Smooth muscle cell (in vitro differentiated cells): ENCODE data around the gene SPTBN1. TPM values are rescaled to one million over a fixed set of nuclear protein-coding genes. Genes with fewer than 3 reads are reported as not detected.

Source experiments
- DNase-seq: peaks from one replicate; lab custom pipeline; 2025; ENCODE audit not compliant: unreplicated experiment; lab: John Stamatoyannopoulos, UW
- H2AFZ ChIP-seq: fragments of 200-600 bp; sonication (generic); 2 replicates; pipeline ENCODE4 v1.6.0; 2016; ENCODE audit warnings: antibody characterized with exemption, low read depth, mild to moderate bottlenecking
- H3F3A ChIP-seq: fragments of 200-600 bp; sonication (generic); 2 replicates; pipeline ENCODE4 v1.6.0; 2017; ENCODE audit warnings: antibody characterized with exemption, low read depth
- H3K27ac ChIP-seq: fragments of 200-600 bp; sonication (generic); 2 replicates; pipeline ENCODE4 v1.5.1; 2016; ENCODE audit warnings: low read depth, mild to moderate bottlenecking
- H3K27me3 ChIP-seq: fragments of 200-600 bp; sonication (generic); 2 replicates; pipeline ENCODE4 v1.6.1; 2016; ENCODE audit warnings: low read depth, mild to moderate bottlenecking
- H3K36me3 ChIP-seq: fragments of 200-600 bp; sonication (generic); 2 replicates; pipeline ENCODE4 v1.5.1; 2016; ENCODE audit warnings: low read depth
- H3K4me1 ChIP-seq: fragments of 200-600 bp; sonication (generic); 2 replicates; pipeline ENCODE4 v1.5.1; 2016; ENCODE audit warnings: low read depth
- H3K4me2 ChIP-seq: fragments of 200-600 bp; sonication (generic); 2 replicates; pipeline ENCODE4 v1.6.0; 2016; ENCODE audit warnings: mild to moderate bottlenecking
- H3K4me3 ChIP-seq: fragments of 200-600 bp; sonication (generic); 2 replicates; pipeline ENCODE4 v1.5.1; 2016; ENCODE audit warnings: mild to moderate bottlenecking
- H3K79me2 ChIP-seq: fragments of 200-600 bp; sonication (generic); 2 replicates; pipeline ENCODE4 v1.6.0; 2016; ENCODE audit warnings: low read depth, mild to moderate bottlenecking
- H3K9ac ChIP-seq: fragments of 200-600 bp; sonication (generic); 2 replicates; pipeline ENCODE4 v1.6.0; 2016; ENCODE audit warnings: low read depth
- H3K9me3 ChIP-seq: fragments of 200-600 bp; sonication (generic); replicated peaks from 2 replicates; pipeline ENCODE4 v1.5.1; 2016; ENCODE audit warnings: low read depth
- H4K20me1 ChIP-seq: fragments of 200-600 bp; sonication (generic); 2 replicates; pipeline ENCODE4 v1.6.0; 2016; ENCODE audit warnings: low read depth
- CTCF ChIP-seq: fragments of 200-600 bp; sonication (generic); IDR thresholded peaks from 2 replicates; pipeline ENCODE4 v1.5.1; 2017; ENCODE audit warnings: borderline replicate concordance, mild to moderate bottlenecking, antibody characterized with exemption; ENCODE audit not compliant: insufficient read depth, poor library complexity, severe bottlenecking
- WGBS: methylation state at CpG from one replicate; pipeline ENCODE4 v1.1.7; 2016; ENCODE audit warnings: low lambda C conversion rate; 5-methylcytosine and 5-hydroxymethylcytosine counted together
- polyA plus RNA-seq: library from polyadenylated mRNA; unstranded; fragments of >200 nt; fragmentation: Nextera tagmentation; extraction: Ambion mirVana; gene quantifications from 2 replicates; pipeline ENCODE4 v1.2.1, GENCODE V29; 2016
- total RNA-seq: library from RNA; depleted of rRNA; stranded (reverse); fragments of >200 nt; gene quantifications from 2 replicates; pipeline ENCODE4 v1.2.3, GENCODE V29; 2014

Gene SPTBN1
- total and polyA plus RNA-seq, 2 experiments from 2014 or later, result 78.7 to 186 TPM

DNA sequence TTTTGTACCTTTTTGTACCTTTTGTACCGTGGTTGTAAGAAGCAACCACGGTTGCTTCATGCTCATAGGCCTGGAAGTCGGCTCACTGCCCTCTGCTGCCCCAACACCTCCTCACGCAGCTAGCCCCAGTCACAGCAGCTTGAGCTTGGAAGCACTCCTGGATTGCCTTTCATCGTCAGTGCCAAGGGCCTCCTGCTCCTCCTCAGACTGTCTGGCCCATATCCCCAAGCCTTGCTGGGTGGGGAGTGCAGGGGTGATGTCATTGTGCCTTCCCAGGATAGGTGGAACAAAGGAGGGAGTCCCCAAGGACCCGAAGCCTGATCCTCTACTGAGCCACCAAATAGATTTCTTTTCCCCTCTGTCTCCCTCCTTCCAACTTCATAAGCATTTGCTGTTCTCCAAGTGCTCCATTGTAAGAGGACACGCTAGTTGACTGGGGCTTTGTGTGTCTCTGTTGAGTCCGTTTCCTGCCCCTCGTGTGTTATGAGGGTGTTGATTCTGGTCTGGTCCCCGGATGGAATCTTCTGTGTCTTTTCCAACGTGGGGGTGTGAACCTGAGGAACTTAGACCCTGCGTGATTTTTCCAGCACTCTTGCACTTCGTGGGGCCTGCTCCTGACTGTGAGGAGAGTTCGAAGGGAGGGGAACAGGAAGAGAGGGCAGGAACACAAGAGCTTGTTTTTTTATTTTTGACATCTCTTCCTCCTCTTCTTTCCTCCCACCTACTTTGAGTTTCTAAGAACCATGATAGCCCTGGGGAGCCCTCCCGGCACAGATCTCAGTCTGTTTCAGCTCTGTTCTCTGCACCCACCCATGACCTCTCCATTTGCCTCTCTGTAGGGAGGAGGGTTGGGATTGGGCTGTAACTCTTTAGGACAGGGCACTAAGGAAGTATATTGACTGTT lies 140.1 kb downstream of the SPTBN1 start:
- Histone ChIP-seq H3K27me3 (no peaks in the 10 kb centered on the region), H3K9ac (no peak overlapping the region)

DNA sequence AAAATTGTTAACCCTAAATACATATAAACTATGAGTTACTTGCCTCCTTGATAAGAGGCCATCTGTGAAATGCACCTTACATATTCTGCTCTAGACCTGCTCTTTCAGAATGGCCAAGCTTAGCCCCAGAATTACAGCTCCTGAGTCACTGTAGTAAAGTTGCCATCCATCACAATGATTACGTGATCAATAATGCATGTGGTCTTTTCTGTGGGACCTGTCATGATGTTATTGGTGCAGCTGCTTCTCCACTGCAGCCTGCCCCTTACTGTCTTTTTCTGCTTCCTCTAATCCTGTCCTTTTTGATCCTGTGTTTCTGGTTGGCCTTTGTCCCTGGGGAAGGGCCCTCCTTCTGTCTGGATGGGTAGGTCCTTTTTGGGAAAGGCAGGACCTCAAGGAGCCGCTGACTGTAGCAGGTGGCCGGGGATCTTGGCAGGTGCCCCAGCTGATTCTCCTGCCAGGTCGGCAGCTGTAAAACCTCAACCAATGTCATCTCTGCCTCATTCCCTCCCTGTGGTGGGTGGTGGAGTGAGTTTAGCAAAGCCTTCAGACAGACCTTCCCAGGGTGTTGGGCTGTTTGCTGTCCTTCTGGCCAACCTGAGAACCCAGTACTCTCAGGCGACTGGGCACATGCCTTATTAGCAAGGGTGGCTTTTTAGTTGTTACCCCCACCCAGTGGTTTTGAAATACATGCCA lies 141.2 kb downstream of the SPTBN1 start:
- TF ChIP-seq CTCF, result no peak
- Histone ChIP-seq H3K36me3 (no peaks in the 10 kb centered on the region), H3K9me3 (no peaks in the 10 kb centered on the region), H3K9ac (no peak overlapping the region), H3K4me3 (no peak overlapping the region), H3K4me1 (no peaks in the 10 kb centered on the region), H3K79me2 (peaks cover 100% of the 10 kb centered on the region), H4K20me1 (peaks cover 96% of the 10 kb centered on the region), H3K27me3 (no peaks in the 10 kb centered on the region), H3F3A (peaks cover 16% of the 10 kb centered on the region), H2AFZ (no peak overlapping the region), H3K27ac (peak overlapping the region; percentile 4), H3K4me2 (no peak overlapping the region)
- no peak for DNase-seq
- 94% methylated on average over 5 of the region's 5 CpGs for WGBS

More for the DNA sequence above, 140.1 kb downstream of the SPTBN1 start:
- no peak overlapping the region for H3K4me2 ChIP-seq
- peaks cover 14% of the 10 kb centered on the region for H3F3A ChIP-seq
- TF ChIP-seq CTCF, result no peak
- no peak overlapping the region for H2AFZ ChIP-seq
- 79% methylated on average over 15 of the region's 15 CpGs for WGBS
- no peaks in the 10 kb centered on the region for H3K9me3 ChIP-seq
- H3K36me3 ChIP-seq, result no peaks in the 10 kb centered on the region
- H3K27ac ChIP-seq, result peak overlapping the region; percentile 4
- H3K4me1 ChIP-seq, result no peaks in the 10 kb centered on the region
- H4K20me1 ChIP-seq, result peaks cover 95% of the 10 kb centered on the region
- no peak for DNase-seq
- H3K4me3 ChIP-seq, result no peak overlapping the region
- peaks cover 100% of the 10 kb centered on the region for H3K79me2 ChIP-seq

- no peak overlapping the region for H3K4me3 ChIP-seq
- H3K9ac ChIP-seq, result no peak overlapping the region
- no peaks in the 10 kb centered on the region for H3K27me3 ChIP-seq
- H3K9me3 ChIP-seq, result no peaks in the 10 kb centered on the region
- H3K27ac ChIP-seq, result no peak overlapping the region
- 97% methylated on average over 14 of the region's 14 CpGs for WGBS
- no peak for DNase-seq
- H3F3A ChIP-seq, result peaks cover 27% of the 10 kb centered on the region
- H4K20me1 ChIP-seq, result peaks cover 97% of the 10 kb centered on the region
- no peaks in the 10 kb centered on the region for H3K4me1 ChIP-seq
- H3K79me2 ChIP-seq, result peaks cover 100% of the 10 kb centered on the region
- H2AFZ ChIP-seq, result no peak overlapping the region
- no peak overlapping the region for H3K4me2 ChIP-seq
- no peak for TF ChIP-seq CTCF
- H3K36me3 ChIP-seq, result no peaks in the 10 kb centered on the region
Measured at GRCh38 chr2:54598347-54599325, 142.5 kb downstream of the SPTBN1 start.
